Esophagus squamous epithelium (tissue), 5 donors: Measurements from ENCODE around the gene MTFR1L. TPM values are rescaled to one million over a fixed set of nuclear protein-coding genes. Genes with fewer than 3 reads are reported as not detected.

Experiments
- DNase-seq: peaks from one replicate; lab custom pipeline; 2025; lab: John Stamatoyannopoulos, UW
- H3K27ac ChIP-seq, 4 donors: fragments of 200-600 bp; sonication (generic); one replicate each; pipeline ENCODE4 v1.5.1; 2016 to 2019; ENCODE audit warnings: mild to moderate bottlenecking in 1 of 4
- H3K27me3 ChIP-seq, 4 donors: fragments of 200-600 bp; sonication (generic); 1 replicate in 3 of 4; 2 replicates in 1 of 4; pipeline versions ENCODE4 v1.5.1 to v1.6.0; 2017 to 2021; ENCODE audit warnings: antibody characterized with exemption in 1 of 4
- H3K36me3 ChIP-seq, 3 donors: fragments of 200-600 bp; sonication (generic); one replicate each; pipeline ENCODE4 v1.5.1; 2016 to 2019
- H3K4me1 ChIP-seq, 3 donors: fragments of 200-600 bp; sonication (generic); one replicate each; pipeline ENCODE4 v1.5.1; 2017 to 2019
- H3K4me3 ChIP-seq, 4 donors: fragments of 200-600 bp; sonication (generic); 1 replicate in 3 of 4; 2 replicates in 1 of 4; pipeline ENCODE4 v1.5.1; 2016 to 2019; ENCODE audit warnings: mild to moderate bottlenecking in 2 of 4, moderate library complexity in 1 of 4
- H3K9me3 ChIP-seq, 3 donors: fragments of 200-600 bp; sonication (generic); one replicate each; pipeline ENCODE4 v1.5.1; 2016 to 2019
- POLR2A ChIP-seq, 4 donors: fragments of 450-650 bp; IDR thresholded peaks; one replicate each; pipeline ENCODE4 v1.6.1; 2017; ENCODE audit warnings: antibody characterized with exemption in 4 of 4, mild to moderate bottlenecking in 4 of 4, moderate library complexity in 3 of 4
- WGBS, 2 donors: methylation state at CpG; one replicate each; pipeline ENCODE4 v1.1.5; 2018; 5-methylcytosine and 5-hydroxymethylcytosine counted together
- intact Hi-C: fragments of 100-400 bp; cut with DNase I; formaldehyde crosslinking; loops from one replicate; pipeline ENCODE4 v1.15.0; 2022
- total RNA-seq, 4 donors: library from RNA; depleted of rRNA; stranded (reverse); fragments of >200 nt; gene quantifications; one replicate each; pipeline ENCODE4 v1.1.0, GENCODE V29; 2016
- TF ChIP-seq, protein P1 (sequence below), 6 experiments: fragments of 450-650 bp in 4 of 6; fragments of 200-600 bp in 2 of 6; sonication (generic) in 2 of 6; IDR thresholded peaks; one replicate each; pipeline ENCODE4 v1.5.1; 2016 to 2019; ENCODE audit warnings: antibody characterized with exemption in 6 of 6, mild to moderate bottlenecking in 4 of 6, moderate library complexity in 4 of 6
- donor health status: DM: yes; HTN: yes; CAD: no.

Gene MTFR1L
- total RNA-seq, 4 donors from 2014 or later = 24.4 to 53.8 (median 28.3) TPM

DNA sequence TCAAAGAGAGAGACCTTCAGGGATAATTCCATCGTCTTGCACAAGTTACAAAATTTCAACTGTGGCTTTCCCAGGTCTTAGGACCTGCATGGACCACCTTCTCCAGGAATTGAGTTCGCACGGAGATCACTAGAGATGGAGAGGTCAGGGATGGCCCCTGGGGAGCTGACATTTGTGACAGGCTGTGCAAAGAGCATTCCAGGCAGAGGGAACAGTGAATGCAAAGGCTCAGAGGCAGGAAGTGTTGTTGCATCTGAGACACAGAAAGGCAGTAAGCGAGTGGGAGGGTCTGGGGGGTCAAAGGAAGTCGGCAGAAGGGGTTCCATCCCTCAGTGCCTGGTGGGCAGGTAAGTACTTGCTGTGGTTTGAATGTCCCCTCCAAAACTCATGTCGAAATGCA lies 29.3 kb upstream of the MTFR1L start:
- no peaks in the 10 kb centered on the region for H3K36me3 ChIP-seq
- H3K9me3 ChIP-seq = no peaks in the 10 kb centered on the region
- H3K27ac ChIP-seq = no peak overlapping the region
- H3K4me3 ChIP-seq = no peak overlapping the region
- no peak for TF ChIP-seq POLR2A (IDR thresholded peaks at IDR 0.05)
- TF ChIP-seq, protein P1, sequence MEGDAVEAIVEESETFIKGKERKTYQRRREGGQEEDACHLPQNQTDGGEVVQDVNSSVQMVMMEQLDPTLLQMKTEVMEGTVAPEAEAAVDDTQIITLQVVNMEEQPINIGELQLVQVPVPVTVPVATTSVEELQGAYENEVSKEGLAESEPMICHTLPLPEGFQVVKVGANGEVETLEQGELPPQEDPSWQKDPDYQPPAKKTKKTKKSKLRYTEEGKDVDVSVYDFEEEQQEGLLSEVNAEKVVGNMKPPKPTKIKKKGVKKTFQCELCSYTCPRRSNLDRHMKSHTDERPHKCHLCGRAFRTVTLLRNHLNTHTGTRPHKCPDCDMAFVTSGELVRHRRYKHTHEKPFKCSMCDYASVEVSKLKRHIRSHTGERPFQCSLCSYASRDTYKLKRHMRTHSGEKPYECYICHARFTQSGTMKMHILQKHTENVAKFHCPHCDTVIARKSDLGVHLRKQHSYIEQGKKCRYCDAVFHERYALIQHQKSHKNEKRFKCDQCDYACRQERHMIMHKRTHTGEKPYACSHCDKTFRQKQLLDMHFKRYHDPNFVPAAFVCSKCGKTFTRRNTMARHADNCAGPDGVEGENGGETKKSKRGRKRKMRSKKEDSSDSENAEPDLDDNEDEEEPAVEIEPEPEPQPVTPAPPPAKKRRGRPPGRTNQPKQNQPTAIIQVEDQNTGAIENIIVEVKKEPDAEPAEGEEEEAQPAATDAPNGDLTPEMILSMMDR (IDR thresholded peaks at IDR 0.05) = no peak
- no peak for DNase-seq
- peaks cover 0 to 17% (median 6%) of the 10 kb centered on the region in 3 donors for H3K4me1 ChIP-seq
- intact Hi-C loops = no loop called here
- 83 to 87% methylated on average over 5 to 6 of the region's 6 CpGs for WGBS, 2 donors
- no peaks in the 10 kb centered on the region for H3K27me3 ChIP-seq

DNA sequence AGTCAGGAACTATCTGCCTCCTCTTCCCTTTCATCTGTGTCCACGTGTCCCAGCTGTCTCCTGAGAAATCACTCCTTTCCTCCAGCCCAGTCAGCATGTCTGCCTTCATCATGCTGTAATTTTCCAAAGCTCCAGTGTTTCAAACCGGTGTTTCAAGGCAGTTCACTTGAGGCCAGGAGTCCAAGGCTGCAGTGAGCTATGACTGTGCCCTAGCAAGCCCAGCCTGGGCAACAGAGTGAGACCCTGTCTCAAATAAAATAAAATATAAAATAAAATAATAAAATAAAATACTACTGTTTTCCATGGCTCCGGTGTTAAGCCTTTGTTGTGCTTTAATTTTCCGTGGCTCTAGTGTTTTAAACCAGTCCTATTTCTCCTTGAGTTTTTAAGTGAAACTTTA lies 27.6 kb upstream of the MTFR1L start:
- no peaks in the 10 kb centered on the region for H3K36me3 ChIP-seq
- intact Hi-C loops = no loop called here

DNA sequence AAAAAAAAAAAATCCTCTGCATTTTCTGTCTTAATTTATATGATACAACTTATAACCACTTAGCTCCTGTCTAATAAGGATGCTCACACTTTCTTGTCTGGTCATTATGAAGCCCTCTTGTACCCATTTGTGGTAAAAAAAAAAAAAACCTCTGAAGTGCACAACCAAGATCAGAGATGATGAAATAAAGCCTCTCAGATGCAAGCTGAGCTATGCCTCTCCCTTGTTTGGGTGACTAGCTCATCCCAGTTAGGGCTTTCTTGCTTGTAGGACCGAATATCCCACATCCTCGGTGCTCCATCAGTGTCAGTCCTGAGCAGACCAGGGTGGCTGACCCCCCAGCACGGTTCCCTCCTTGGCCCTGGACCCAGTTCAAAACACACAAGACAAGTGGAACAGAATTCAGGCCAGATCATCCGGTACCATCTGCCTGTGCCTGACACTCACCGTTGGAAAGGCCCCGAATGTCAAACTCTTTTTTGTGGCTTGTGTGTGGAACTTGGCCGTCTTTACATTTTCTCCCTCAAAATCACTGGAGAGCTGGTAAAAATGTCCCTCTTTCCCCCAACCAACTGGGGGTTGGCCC lies 26.1 kb upstream of the MTFR1L start:
- H3K4me3 ChIP-seq = no peak overlapping the region
- intact Hi-C loops = no loop called here
- H3K4me1 ChIP-seq = peaks cover 4 to 31% (median 9%) of the 10 kb centered on the region in 3 donors
- H3K36me3 ChIP-seq = no peaks in the 10 kb centered on the region
- no peak for TF ChIP-seq POLR2A (IDR thresholded peaks at IDR 0.05)
- TF ChIP-seq, protein P1 (IDR thresholded peaks at IDR 0.05) = no peak
- H3K27ac ChIP-seq = peak overlapping the region in 1 of 4 donors; percentile 25
- 57 to 69% methylated on average over 7 of the region's 7 CpGs for WGBS, 2 donors
- H3K27me3 ChIP-seq = no peaks in the 10 kb centered on the region
- H3K9me3 ChIP-seq = no peaks in the 10 kb centered on the region
- DNase-seq = no peak

More for the DNA sequence above, 27.6 kb upstream of the MTFR1L start:
- Histone ChIP-seq H3K27me3 (no peaks in the 10 kb centered on the region), H3K4me3 (no peak overlapping the region), H3K27ac (no peak overlapping the region), H3K9me3 (no peaks in the 10 kb centered on the region), H3K4me1 (peaks cover 4 to 19% (median 9%) of the 10 kb centered on the region in 3 donors)
- 69 to 72% methylated on average over 4 of the region's 4 CpGs for WGBS, 2 donors
- no peak for DNase-seq
- TF ChIP-seq, protein P1 (IDR thresholded peaks at IDR 0.05) = no peak
- TF ChIP-seq POLR2A (IDR thresholded peaks at IDR 0.05) = no peak

DNA sequence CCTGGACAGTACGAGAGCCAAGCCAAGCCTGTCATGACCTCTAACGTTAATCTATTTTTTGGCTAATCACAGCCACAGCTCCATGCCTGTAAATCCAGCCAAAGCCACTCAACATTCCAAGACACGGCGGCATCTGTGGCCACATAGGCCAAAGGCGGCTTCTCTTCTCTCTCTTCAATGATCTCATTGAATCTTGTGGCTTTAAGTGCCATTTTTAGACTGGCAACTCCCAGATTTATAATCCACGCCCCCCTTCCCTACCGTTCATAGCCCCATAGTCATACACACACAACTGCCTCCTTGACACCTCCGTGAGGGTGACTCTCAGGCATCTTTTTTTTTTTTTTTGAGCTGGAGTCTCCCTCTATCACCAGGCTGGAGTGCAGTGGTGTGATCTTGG lies 25.4 kb upstream of the MTFR1L start:
- Histone ChIP-seq H3K36me3 (no peaks in the 10 kb centered on the region), H3K4me1 (peaks cover 7 to 37% (median 14%) of the 10 kb centered on the region in 3 donors), H3K27ac (peak overlapping the region in 1 of 4 donors; percentile 25), H3K27me3 (no peaks in the 10 kb centered on the region), H3K4me3 (no peak overlapping the region), H3K9me3 (no peaks in the 10 kb centered on the region)
- 69 to 80% methylated on average over 8 of the region's 8 CpGs for WGBS, 2 donors
- intact Hi-C loops = no loop called here
- TF ChIP-seq POLR2A (IDR thresholded peaks at IDR 0.05) = no peak
- DNase-seq = no peak

DNA sequence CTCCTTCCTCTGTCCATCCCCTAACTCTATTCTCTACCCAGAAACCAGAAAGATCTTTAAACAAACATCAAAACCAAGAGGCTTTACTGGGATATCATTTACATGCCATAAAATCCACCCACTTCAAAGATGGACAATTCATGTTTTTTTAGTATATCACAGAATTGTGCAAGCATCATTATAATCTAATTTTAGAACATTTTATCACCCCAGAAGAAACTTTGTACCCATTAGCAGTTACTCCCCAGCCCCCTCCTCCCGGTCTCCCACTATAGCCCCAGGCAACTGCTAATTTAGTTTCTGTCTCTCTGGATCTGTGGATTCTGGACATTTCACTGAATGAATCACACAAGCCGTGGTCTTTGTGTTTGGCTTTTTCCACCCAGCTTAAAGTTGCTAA lies 24.5 kb upstream of the MTFR1L start:
- intact Hi-C loops = loop anchor here (5.0 kb wide), 1 partner anchor 188 kb away; no protein-coding TSS in a partner anchor

More for the DNA sequence above, 24.5 kb upstream of the MTFR1L start:
- no peak for DNase-seq
- H3K27ac ChIP-seq = no peak overlapping the region
- H3K4me3 ChIP-seq = no peak overlapping the region
- H3K27me3 ChIP-seq = no peaks in the 10 kb centered on the region
- H3K36me3 ChIP-seq = no peaks in the 10 kb centered on the region
- TF ChIP-seq, protein P1 (IDR thresholded peaks at IDR 0.05) = no peak
- no peak for TF ChIP-seq POLR2A (IDR thresholded peaks at IDR 0.05)
- peaks cover 12 to 42% (median 19%) of the 10 kb centered on the region in 3 donors for H3K4me1 ChIP-seq
- H3K9me3 ChIP-seq = no peaks in the 10 kb centered on the region
- WGBS, 2 donors = 60 to 66% methylated on average over 2 of the region's 2 CpGs
